ENCODE data around the gene ACSS3. TPM values are rescaled to one million over a fixed set of nuclear protein-coding genes. Genes with fewer than 3 reads are reported as not detected.

The ACSS3 gene
- total RNA-seq, 3 donors from 2014 or later: 0.69 to 6.4 (median 1.9) TPM

DNA sequence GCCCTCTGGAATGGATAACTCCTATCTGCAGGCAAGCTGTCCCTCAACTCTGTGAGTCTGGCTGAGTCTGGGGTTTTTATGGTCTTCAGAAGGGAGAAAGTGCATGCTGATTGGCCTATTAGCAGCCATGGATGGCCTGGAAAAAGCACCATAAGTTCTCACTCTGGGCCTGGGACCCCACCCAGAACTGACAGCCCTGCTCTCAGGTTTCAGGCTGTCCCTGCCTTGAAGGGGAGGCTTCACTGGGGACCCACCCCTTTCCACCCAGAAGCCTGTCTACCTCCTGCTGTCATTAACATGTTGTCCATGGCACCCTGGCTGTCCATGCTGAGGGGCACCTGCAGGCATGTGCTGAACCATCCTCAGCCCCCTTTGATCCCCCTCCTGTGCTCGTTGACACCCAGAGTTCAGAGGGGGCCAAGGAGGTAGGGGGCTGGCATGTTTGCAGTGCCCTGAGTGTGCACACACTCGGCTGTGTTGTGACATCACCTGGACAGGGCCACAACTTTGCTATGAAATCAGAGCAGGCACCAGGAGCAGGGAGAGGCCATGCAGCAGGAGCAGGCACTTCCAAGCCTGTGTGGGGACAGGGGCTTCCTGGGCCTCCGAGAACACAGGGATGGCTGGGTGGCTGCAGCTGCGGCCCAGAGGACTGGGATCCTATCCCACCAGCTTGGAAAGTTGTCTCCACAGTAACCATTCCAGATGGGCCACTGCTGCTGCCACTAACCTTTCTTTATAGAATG is 84.7 kb downstream of the ACSS3 start:
- no peak for DNase-seq
- Histone ChIP-seq H3K9me3 (no peaks in the 10 kb centered on the region), H3K36me3 (ENCODE audit: low read depth) (no peaks in the 10 kb centered on the region), H3K4me3 (no peak overlapping the region), H3K4me1 (ENCODE audit: low read depth) (no peaks in the 10 kb centered on the region)
- intact Hi-C loops (cut with DNase I, micrococcal nuclease): no loop called here
- ATAC-seq: no peak
- TF ChIP-seq, protein P1, sequence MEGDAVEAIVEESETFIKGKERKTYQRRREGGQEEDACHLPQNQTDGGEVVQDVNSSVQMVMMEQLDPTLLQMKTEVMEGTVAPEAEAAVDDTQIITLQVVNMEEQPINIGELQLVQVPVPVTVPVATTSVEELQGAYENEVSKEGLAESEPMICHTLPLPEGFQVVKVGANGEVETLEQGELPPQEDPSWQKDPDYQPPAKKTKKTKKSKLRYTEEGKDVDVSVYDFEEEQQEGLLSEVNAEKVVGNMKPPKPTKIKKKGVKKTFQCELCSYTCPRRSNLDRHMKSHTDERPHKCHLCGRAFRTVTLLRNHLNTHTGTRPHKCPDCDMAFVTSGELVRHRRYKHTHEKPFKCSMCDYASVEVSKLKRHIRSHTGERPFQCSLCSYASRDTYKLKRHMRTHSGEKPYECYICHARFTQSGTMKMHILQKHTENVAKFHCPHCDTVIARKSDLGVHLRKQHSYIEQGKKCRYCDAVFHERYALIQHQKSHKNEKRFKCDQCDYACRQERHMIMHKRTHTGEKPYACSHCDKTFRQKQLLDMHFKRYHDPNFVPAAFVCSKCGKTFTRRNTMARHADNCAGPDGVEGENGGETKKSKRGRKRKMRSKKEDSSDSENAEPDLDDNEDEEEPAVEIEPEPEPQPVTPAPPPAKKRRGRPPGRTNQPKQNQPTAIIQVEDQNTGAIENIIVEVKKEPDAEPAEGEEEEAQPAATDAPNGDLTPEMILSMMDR (IDR thresholded peaks at IDR 0.05): no peak

DNA sequence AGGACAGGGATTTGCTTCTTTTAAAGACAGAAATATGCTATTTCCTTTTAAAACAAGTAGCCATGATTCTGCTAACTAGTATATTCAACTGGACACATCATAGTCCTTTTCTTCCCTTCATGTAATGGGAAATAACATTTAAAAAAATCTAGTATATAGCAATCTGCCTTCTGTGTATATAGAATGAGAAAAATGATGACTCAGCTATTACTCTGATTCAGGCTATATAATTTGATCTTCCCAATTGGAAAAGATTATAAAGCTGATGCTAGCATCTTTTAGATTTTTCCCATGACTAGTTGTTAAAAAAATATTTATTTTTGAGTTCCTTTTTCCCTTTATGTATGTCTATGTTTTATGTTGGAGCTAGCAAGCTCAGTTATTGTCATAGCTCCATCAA is 86.9 kb downstream of the ACSS3 start:
- H3K36me3 ChIP-seq (ENCODE audit: low read depth): no peaks in the 10 kb centered on the region
- ATAC-seq (no peak), DNase-seq (no peak)
- no peaks in the 10 kb centered on the region for H3K4me1 ChIP-seq (ENCODE audit: low read depth)
- H3K9me3 ChIP-seq: no peaks in the 10 kb centered on the region
- intact Hi-C loops (cut with DNase I, micrococcal nuclease): no loop called here
- TF ChIP-seq, protein P1 (IDR thresholded peaks at IDR 0.05): no peak
- H3K4me3 ChIP-seq: no peak overlapping the region

DNA sequence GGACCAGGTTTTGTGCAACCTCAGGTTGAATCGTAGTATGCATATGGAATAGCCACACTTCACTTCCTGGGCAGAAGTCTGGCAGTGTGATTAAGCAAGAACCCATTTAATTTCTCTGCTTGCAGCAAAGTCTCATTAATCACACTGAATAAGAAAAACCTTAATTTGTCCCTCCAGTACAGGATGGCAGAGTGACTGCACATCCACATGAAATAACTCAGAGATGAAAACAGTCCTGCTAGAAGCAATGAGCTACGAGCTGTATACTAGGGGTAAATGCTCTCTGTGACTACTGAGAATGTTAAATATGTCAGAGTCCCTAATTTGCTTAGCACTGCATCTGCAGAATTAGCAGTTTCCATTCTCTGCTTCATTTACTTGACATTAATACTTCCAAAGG is 88.9 kb downstream of the ACSS3 start:
- ATAC-seq (no peak), DNase-seq (no peak)
- TF ChIP-seq, protein P1 (IDR thresholded peaks at IDR 0.05): no peak
- no peaks in the 10 kb centered on the region for H3K4me1 ChIP-seq (ENCODE audit: low read depth)
- intact Hi-C loops (cut with DNase I, micrococcal nuclease): no loop called here
- no peaks in the 10 kb centered on the region for H3K36me3 ChIP-seq (ENCODE audit: low read depth)
- H3K9me3 ChIP-seq: no peaks in the 10 kb centered on the region
- H3K4me3 ChIP-seq: no peak overlapping the region

DNA sequence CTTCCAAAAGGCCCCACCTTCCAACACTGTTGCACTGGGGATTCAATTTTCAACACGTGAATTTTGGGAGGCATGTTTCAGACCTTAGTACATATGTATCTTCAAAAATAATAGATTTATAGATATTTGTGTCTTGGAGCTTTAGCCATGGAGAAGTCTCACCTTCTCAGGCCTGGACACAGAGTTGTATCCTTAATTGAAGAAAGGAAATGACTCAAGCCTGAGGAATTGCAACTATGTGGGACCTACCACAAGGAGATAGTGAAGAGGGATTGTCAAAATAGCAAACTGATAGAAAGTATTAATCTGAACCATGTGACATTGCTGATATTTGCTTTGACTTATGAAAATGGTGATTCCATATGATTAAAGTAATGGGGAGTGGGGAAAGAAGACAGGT is 89.8 kb downstream of the ACSS3 start:
- Histone ChIP-seq H3K4me3 (no peak overlapping the region), H3K4me1 (ENCODE audit: low read depth) (no peaks in the 10 kb centered on the region), H3K36me3 (ENCODE audit: low read depth) (no peaks in the 10 kb centered on the region), H3K9me3 (no peaks in the 10 kb centered on the region)
- ATAC-seq (no peak), DNase-seq (no peak)
- TF ChIP-seq, protein P1 (IDR thresholded peaks at IDR 0.05): no peak
- intact Hi-C loops (cut with DNase I, micrococcal nuclease): no loop called here

DNA sequence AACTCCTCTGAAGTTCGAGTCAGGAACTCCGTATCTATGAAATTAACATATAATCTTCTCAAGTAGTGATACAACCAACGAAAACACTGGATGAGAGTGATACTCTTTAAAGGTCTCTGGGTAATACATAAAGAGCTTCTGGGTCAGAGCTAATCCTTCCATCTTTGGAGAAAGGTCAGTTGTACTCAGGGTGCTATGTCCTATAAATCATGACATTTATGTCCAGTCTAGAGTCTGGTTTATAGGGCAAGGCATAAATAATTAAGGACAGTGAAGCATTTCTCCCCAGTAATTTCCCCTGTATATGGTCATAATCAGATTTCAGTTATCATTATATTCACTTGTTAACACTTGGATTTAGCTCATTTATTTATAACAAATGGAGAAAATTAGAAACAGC is 90.6 kb downstream of the ACSS3 start:
- no peak overlapping the region for H3K4me3 ChIP-seq
- no peaks in the 10 kb centered on the region for H3K4me1 ChIP-seq (ENCODE audit: low read depth)
- DNase-seq (no peak), ATAC-seq (no peak)
- intact Hi-C loops (cut with DNase I, micrococcal nuclease): no loop called here
- H3K36me3 ChIP-seq (ENCODE audit: low read depth): no peaks in the 10 kb centered on the region
- TF ChIP-seq, protein P1 (IDR thresholded peaks at IDR 0.05): no peak
- H3K9me3 ChIP-seq: no peaks in the 10 kb centered on the region
